HepG2 (cell line): ENCODE measurements around the gene ACAA2. TPM values are rescaled to one million over a fixed set of nuclear protein-coding genes. Genes with fewer than 3 reads are reported as not detected.

Experiments used
- NPAS2 ChIP-seq: sonication (generic); formaldehyde crosslinking; IDR thresholded peaks from 2 replicates; pipeline ENCODE4 v1.8.0; 2022; ENCODE audit warnings: mild to moderate bottlenecking, missing genetic modification reagents, borderline replicate concordance
- polyA plus RNA-seq, 8 experiments: library from polyadenylated mRNA; depleted of rRNA in 3 of 8; stranded (reverse) in 7 of 8; unstranded in 1 of 8; fragments of >200 nt; fragmentation: Illumina TruSeq in 4 of 8; extraction: Trizol in 4 of 8; gene quantifications; 2 replicates each; pipeline versions ENCODE4 v1.2.1 to v1.2.3, GENCODE V29; 2011 to 2016; ENCODE audit warnings: low read depth in 4 of 8, missing spikeins in 1 of 8, mixed read lengths in 1 of 8; ENCODE audit not compliant: insufficient read depth in 1 of 8
- total RNA-seq, 5 experiments: library from RNA; depleted of rRNA; stranded (reverse); fragments of >200 nt; fragmentation: Illumina TruSeq; extraction: Trizol; gene quantifications; 2 replicates each; pipeline ENCODE4 v1.2.3, GENCODE V29; 2016; ENCODE audit warnings: low read depth in 1 of 5
- TF ChIP-seq, protein P1 (sequence below): sonication (generic); formaldehyde crosslinking; IDR thresholded peaks from 2 replicates; pipeline ENCODE4 v1.5.0; 2020; ENCODE audit warnings: mild to moderate bottlenecking, missing genetic modification reagents, borderline replicate concordance
- TF ChIP-seq, protein P2 (sequence below): sonication (generic); formaldehyde crosslinking; IDR thresholded peaks from 2 replicates; pipeline ENCODE4 v1.4.0; 2020; ENCODE audit warnings: mild to moderate bottlenecking, missing genetic modification reagents
- TF ChIP-seq, protein P3 (sequence below): sonication (generic); formaldehyde crosslinking; IDR thresholded peaks from 2 replicates; pipeline ENCODE4 v1.4.0; 2020; ENCODE audit warnings: mild to moderate bottlenecking, missing genetic modification reagents
- TF ChIP-seq, protein P4 (sequence below): sonication (generic); formaldehyde crosslinking; IDR thresholded peaks from 2 replicates; pipeline ENCODE4 v1.4.0; 2020; ENCODE audit warnings: mild to moderate bottlenecking, missing genetic modification reagents, borderline replicate concordance
- TF ChIP-seq, protein P5 (sequence below): sonication (generic); formaldehyde crosslinking; IDR thresholded peaks from 2 replicates; pipeline ENCODE4 v1.5.1; 2020; ENCODE audit warnings: mild to moderate bottlenecking, moderate library complexity, missing genetic modification reagents
- TF ChIP-seq, protein P6 (sequence below): sonication (generic); formaldehyde crosslinking; IDR thresholded peaks from 2 replicates; pipeline ENCODE4 v1.4.0; 2020; ENCODE audit warnings: missing genetic modification reagents

ACAA2 gene
- total and polyA plus RNA-seq, 2 of the 13 experiments (the other 11 are each of a cell fraction or from before 2014, with no cell fraction given): 51.6 to 182 TPM

DNA sequence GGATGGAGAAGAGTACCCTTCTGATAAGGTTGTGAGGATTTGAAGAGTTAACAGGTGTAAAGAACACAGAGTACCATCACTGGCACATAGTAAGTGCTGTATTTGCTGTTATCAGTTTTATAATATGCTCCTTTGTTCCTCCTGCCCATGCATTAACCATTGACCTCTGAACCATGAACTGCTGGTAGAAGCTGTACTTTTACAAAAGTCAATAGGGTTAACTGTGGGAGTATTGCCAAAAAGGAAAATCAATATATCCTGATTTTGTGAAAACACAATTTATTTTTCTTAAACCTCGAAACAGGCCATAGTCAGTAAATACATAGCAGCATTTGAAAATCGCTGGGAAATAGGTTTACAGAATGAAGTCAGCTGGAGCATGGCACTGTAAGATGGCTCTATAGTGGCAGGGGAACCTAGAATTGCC, 18.9 kb upstream of the ACAA2 start (continued):
- TF ChIP-seq, protein P1, sequence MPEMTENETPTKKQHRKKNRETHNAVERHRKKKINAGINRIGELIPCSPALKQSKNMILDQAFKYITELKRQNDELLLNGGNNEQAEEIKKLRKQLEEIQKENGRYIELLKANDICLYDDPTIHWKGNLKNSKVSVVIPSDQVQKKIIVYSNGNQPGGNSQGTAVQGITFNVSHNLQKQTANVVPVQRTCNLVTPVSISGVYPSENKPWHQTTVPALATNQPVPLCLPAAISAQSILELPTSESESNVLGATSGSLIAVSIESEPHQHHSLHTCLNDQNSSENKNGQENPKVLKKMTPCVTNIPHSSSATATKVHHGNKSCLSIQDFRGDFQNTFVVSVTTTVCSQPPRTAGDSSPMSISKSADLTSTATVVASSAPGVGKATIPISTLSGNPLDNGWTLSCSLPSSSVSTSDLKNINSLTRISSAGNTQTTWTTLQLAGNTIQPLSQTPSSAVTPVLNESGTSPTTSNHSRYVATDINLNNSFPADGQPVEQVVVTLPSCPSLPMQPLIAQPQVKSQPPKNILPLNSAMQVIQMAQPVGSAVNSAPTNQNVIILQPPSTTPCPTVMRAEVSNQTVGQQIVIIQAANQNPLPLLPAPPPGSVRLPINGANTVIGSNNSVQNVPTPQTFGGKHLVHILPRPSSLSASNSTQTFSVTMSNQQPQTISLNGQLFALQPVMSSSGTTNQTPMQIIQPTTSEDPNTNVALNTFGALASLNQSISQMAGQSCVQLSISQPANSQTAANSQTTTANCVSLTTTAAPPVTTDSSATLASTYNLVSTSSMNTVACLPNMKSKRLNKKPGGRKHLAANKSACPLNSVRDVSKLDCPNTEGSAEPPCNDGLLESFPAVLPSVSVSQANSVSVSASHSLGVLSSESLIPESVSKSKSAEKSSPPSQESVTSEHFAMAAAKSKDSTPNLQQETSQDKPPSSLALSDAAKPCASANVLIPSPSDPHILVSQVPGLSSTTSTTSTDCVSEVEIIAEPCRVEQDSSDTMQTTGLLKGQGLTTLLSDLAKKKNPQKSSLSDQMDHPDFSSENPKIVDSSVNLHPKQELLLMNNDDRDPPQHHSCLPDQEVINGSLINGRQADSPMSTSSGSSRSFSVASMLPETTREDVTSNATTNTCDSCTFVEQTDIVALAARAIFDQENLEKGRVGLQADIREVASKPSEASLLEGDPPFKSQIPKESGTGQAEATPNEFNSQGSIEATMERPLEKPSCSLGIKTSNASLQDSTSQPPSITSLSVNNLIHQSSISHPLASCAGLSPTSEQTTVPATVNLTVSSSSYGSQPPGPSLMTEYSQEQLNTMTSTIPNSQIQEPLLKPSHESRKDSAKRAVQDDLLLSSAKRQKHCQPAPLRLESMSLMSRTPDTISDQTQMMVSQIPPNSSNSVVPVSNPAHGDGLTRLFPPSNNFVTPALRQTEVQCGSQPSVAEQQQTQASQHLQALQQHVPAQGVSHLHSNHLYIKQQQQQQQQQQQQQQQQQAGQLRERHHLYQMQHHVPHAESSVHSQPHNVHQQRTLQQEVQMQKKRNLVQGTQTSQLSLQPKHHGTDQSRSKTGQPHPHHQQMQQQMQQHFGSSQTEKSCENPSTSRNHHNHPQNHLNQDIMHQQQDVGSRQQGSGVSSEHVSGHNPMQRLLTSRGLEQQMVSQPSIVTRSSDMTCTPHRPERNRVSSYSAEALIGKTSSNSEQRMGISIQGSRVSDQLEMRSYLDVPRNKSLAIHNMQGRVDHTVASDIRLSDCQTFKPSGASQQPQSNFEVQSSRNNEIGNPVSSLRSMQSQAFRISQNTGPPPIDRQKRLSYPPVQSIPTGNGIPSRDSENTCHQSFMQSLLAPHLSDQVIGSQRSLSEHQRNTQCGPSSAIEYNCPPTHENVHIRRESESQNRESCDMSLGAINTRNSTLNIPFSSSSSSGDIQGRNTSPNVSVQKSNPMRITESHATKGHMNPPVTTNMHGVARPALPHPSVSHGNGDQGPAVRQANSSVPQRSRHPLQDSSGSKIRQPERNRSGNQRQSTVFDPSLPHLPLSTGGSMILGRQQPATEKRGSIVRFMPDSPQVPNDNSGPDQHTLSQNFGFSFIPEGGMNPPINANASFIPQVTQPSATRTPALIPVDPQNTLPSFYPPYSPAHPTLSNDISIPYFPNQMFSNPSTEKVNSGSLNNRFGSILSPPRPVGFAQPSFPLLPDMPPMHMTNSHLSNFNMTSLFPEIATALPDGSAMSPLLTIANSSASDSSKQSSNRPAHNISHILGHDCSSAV (CRISPR knock-in tag): no peak
- TF ChIP-seq, protein P2, sequence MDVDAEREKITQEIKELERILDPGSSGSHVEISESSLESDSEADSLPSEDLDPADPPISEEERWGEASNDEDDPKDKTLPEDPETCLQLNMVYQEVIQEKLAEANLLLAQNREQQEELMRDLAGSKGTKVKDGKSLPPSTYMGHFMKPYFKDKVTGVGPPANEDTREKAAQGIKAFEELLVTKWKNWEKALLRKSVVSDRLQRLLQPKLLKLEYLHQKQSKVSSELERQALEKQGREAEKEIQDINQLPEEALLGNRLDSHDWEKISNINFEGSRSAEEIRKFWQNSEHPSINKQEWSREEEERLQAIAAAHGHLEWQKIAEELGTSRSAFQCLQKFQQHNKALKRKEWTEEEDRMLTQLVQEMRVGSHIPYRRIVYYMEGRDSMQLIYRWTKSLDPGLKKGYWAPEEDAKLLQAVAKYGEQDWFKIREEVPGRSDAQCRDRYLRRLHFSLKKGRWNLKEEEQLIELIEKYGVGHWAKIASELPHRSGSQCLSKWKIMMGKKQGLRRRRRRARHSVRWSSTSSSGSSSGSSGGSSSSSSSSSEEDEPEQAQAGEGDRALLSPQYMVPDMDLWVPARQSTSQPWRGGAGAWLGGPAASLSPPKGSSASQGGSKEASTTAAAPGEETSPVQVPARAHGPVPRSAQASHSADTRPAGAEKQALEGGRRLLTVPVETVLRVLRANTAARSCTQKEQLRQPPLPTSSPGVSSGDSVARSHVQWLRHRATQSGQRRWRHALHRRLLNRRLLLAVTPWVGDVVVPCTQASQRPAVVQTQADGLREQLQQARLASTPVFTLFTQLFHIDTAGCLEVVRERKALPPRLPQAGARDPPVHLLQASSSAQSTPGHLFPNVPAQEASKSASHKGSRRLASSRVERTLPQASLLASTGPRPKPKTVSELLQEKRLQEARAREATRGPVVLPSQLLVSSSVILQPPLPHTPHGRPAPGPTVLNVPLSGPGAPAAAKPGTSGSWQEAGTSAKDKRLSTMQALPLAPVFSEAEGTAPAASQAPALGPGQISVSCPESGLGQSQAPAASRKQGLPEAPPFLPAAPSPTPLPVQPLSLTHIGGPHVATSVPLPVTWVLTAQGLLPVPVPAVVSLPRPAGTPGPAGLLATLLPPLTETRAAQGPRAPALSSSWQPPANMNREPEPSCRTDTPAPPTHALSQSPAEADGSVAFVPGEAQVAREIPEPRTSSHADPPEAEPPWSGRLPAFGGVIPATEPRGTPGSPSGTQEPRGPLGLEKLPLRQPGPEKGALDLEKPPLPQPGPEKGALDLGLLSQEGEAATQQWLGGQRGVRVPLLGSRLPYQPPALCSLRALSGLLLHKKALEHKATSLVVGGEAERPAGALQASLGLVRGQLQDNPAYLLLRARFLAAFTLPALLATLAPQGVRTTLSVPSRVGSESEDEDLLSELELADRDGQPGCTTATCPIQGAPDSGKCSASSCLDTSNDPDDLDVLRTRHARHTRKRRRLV (CRISPR knock-in tag): no peak
- TF ChIP-seq, protein P3, sequence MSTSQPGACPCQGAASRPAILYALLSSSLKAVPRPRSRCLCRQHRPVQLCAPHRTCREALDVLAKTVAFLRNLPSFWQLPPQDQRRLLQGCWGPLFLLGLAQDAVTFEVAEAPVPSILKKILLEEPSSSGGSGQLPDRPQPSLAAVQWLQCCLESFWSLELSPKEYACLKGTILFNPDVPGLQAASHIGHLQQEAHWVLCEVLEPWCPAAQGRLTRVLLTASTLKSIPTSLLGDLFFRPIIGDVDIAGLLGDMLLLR (CRISPR knock-in tag): no peak
- no peak for TF ChIP-seq NPAS2 (CRISPR knock-in tag)
- TF ChIP-seq, protein P4, sequence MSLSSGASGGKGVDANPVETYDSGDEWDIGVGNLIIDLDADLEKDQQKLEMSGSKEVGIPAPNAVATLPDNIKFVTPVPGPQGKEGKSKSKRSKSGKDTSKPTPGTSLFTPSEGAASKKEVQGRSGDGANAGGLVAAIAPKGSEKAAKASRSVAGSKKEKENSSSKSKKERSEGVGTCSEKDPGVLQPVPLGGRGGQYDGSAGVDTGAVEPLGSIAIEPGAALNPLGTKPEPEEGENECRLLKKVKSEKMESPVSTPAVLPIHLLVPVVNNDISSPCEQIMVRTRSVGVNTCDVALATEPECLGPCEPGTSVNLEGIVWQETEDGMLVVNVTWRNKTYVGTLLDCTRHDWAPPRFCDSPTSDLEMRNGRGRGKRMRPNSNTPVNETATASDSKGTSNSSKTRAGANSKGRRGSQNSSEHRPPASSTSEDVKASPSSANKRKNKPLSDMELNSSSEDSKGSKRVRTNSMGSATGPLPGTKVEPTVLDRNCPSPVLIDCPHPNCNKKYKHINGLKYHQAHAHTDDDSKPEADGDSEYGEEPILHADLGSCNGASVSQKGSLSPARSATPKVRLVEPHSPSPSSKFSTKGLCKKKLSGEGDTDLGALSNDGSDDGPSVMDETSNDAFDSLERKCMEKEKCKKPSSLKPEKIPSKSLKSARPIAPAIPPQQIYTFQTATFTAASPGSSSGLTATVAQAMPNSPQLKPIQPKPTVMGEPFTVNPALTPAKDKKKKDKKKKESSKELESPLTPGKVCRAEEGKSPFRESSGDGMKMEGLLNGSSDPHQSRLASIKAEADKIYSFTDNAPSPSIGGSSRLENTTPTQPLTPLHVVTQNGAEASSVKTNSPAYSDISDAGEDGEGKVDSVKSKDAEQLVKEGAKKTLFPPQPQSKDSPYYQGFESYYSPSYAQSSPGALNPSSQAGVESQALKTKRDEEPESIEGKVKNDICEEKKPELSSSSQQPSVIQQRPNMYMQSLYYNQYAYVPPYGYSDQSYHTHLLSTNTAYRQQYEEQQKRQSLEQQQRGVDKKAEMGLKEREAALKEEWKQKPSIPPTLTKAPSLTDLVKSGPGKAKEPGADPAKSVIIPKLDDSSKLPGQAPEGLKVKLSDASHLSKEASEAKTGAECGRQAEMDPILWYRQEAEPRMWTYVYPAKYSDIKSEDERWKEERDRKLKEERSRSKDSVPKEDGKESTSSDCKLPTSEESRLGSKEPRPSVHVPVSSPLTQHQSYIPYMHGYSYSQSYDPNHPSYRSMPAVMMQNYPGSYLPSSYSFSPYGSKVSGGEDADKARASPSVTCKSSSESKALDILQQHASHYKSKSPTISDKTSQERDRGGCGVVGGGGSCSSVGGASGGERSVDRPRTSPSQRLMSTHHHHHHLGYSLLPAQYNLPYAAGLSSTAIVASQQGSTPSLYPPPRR (CRISPR knock-in tag): peak; percentile 91
- TF ChIP-seq, protein P5, sequence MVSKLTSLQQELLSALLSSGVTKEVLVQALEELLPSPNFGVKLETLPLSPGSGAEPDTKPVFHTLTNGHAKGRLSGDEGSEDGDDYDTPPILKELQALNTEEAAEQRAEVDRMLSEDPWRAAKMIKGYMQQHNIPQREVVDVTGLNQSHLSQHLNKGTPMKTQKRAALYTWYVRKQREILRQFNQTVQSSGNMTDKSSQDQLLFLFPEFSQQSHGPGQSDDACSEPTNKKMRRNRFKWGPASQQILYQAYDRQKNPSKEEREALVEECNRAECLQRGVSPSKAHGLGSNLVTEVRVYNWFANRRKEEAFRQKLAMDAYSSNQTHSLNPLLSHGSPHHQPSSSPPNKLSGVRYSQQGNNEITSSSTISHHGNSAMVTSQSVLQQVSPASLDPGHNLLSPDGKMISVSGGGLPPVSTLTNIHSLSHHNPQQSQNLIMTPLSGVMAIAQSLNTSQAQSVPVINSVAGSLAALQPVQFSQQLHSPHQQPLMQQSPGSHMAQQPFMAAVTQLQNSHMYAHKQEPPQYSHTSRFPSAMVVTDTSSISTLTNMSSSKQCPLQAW (CRISPR knock-in tag): no peak
- TF ChIP-seq, protein P6, sequence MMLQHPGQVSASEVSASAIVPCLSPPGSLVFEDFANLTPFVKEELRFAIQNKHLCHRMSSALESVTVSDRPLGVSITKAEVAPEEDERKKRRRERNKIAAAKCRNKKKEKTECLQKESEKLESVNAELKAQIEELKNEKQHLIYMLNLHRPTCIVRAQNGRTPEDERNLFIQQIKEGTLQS (CRISPR knock-in tag): no peak
